ENCODE data around the gene SLAMF1.

DNA sequence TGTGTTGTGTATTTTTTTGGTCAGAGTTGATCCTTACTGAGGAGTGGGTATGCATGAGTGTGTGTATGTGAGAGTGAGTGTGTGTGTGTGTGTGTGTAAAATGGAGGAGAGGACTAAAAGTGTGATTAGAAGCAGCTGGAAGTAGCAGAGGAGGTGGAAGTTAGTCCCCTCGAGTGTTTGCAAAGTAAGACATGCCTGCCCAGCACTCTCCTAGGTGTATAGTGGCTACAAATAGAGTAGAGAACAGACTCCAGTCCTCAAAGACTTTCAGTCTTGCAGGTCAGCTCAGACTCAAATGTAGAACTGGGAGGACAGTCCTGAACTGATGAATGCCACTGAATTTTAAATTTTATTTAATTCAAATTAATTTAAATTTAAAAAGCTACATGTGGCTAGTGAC is 28.5 kb downstream of the SLAMF1 start:
- TF ChIP-seq POLR2A (IDR thresholded peaks at IDR 0.05; ENCODE audit: low read depth, low read length) = no peak
- no peak for TF ChIP-seq POLR2AphosphoS5 (IDR thresholded peaks at IDR 0.05; ENCODE audit: low read depth, low read length)
- TF ChIP-seq TAF1 (IDR thresholded peaks at IDR 0.05; ENCODE audit: low read depth, low read length) = no peak
- TF ChIP-seq POU2F2 (IDR thresholded peaks at IDR 0.05; ENCODE audit: low read depth, low read length) = no peak
- no peak for TF ChIP-seq PAX5 (IDR thresholded peaks at IDR 0.05; ENCODE audit: insufficient read depth, low read length, severe bottlenecking)

All from GM12891 (cell line).